Gastrocnemius medialis (tissue), 4 donors: ENCODE measurements around the gene EIF2B2.

Source experiments
- CTCF ChIP-seq, 5 experiments: fragments of 450-650 bp in 3 of 5; fragments of 200-600 bp in 2 of 5; sonication (generic) in 2 of 5; IDR thresholded peaks in 4 of 5; conservative IDR thresholded peaks in 1 of 5; 1 replicate in 4 of 5; 2 replicates in 1 of 5; pipeline ENCODE4 v1.5.1; 2016 to 2019; ENCODE audit warnings: antibody characterized with exemption in 5 of 5, mild to moderate bottlenecking in 3 of 5, moderate library complexity in 3 of 5
- POLR2A ChIP-seq, 2 donors: fragments of 450-650 bp; IDR thresholded peaks; one replicate each; pipeline ENCODE4 v1.6.1; 2017; ENCODE audit warnings: antibody characterized with exemption in 2 of 2, mild to moderate bottlenecking in 2 of 2, moderate library complexity in 2 of 2

DNA sequence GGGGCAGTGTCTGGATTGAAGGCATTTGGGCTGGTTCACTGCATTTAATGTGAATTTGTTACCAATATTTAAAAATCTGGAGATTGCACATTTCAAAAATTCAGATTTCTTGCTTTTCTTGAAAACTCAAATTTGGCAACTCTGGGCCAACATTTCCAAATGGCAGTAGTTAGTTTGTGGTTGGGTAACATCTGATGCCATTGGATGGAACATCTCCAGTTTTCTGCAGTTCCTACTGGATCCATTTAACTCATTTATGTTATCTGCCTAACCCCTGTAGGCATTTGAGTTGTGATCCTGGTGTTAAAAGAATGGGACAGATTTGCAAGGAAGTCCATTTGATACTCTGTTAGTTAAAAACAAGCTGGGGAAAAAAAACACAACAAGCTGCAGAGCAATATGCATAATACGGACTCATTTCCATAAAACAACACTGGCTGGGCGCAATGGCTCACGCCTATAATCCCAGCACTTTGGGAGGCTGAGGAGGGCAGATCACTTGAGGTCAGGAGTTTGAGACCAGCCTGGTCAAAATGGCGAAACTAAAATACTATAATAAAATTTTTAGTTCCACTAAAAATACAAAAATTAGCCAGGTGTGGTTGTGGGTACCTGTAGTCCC is 7.9 kb downstream of the EIF2B2 start:
- TF ChIP-seq CTCF (IDR thresholded peaks at IDR 0.05 in 4 of 5, conservative IDR thresholded peaks at IDR 0.05 in 1 of 5) = no peak
- no peak for TF ChIP-seq POLR2A (IDR thresholded peaks at IDR 0.05)
